Transverse colon (tissue), 4 donors: ENCODE results near the gene RNASE7. TPM values are rescaled to one million over a fixed set of nuclear protein-coding genes. Genes with fewer than 3 reads are reported as not detected.

Source experiments
- DNase-seq: peaks from one replicate; pipeline ENCODE4 v3.0.0-alpha.2; 2019
- H3K27ac ChIP-seq, 4 donors: fragments of 200-600 bp; sonication (generic); 2 replicates each; pipeline ENCODE4 v1.5.1; 2016 to 2018; ENCODE audit warnings: inconsistent platforms in 4 of 4
- H3K27me3 ChIP-seq: fragments of 200-600 bp; sonication (generic); 2 replicates; pipeline ENCODE4 v1.5.1; 2017; ENCODE audit warnings: inconsistent platforms
- H3K36me3 ChIP-seq, 4 donors: fragments of 200-600 bp; sonication (generic); 2 replicates each; pipeline ENCODE4 v1.5.1; 2017 to 2019; ENCODE audit warnings: inconsistent platforms in 4 of 4
- H3K4me1 ChIP-seq, 4 donors: fragments of 200-600 bp; sonication (generic); 2 replicates each; pipeline ENCODE4 v1.5.1; 2017 to 2020; ENCODE audit warnings: inconsistent platforms in 4 of 4
- H3K4me3 ChIP-seq, 4 donors: fragments of 200-600 bp; sonication (generic); 1 replicate in 1 of 4; 2 replicates in 3 of 4; pipeline versions ENCODE4 v1.5.1 to v1.6.1; 2017 to 2019; ENCODE audit warnings: inconsistent platforms in 4 of 4
- H3K9me3 ChIP-seq, 2 donors: fragments of 200-600 bp; sonication (generic); 2 replicates each; pipeline ENCODE4 v1.5.1; 2017 to 2019; ENCODE audit warnings: inconsistent platforms in 2 of 2
- CTCF ChIP-seq, 5 experiments: fragments of 200-600 bp in 3 of 5; fragments of 450-650 bp in 2 of 5; sonication (generic) in 3 of 5; IDR thresholded peaks; 1 replicate in 2 of 5; 2 replicates in 3 of 5; pipeline ENCODE4 v1.5.1; 2016 to 2017; ENCODE audit warnings: antibody characterized with exemption in 5 of 5, inconsistent platforms in 3 of 5, mild to moderate bottlenecking in 2 of 5, moderate library complexity in 1 of 5
- EP300 ChIP-seq: sonication (generic); formaldehyde crosslinking; IDR thresholded peaks from one replicate; pipeline ENCODE4 v1.6.1; 2017; ENCODE audit warnings: antibody characterized with exemption, low read depth
- POLR2A ChIP-seq: fragments of 450-650 bp; IDR thresholded peaks from one replicate; pipeline ENCODE4 v1.6.1; 2016; ENCODE audit warnings: antibody characterized with exemption, mild to moderate bottlenecking, moderate library complexity
- POLR2AphosphoS5 ChIP-seq, 3 donors: sonication (generic); formaldehyde crosslinking; IDR thresholded peaks; one replicate each; pipeline ENCODE4 v1.6.1; 2016; ENCODE audit warnings: antibody characterized with exemption in 3 of 3
- WGBS, 2 donors: methylation state at CpG; one replicate each; pipeline ENCODE4 v1.1.5; 2018; ENCODE audit warnings: low coverage in 1 of 2; 5-methylcytosine and 5-hydroxymethylcytosine counted together
- in situ Hi-C, 4 donors: fragments of 200-750 bp; cut with MboI; loops; one replicate each; pipeline versions ENCODE4 v1.15.0 to v1.15.1; 2017; ENCODE audit warnings: low sequenced_read_pairs in 3 of 4, low pct_ligation_motif_present in 1 of 4, low pct_unique_long_range_greater_than_20kb in 1 of 4
- intact Hi-C: fragments of 100-400 bp; cut with DNase I; formaldehyde crosslinking; loops from one replicate; pipeline ENCODE4 v1.15.1; 2023; ENCODE audit warnings: low total_unique reads
- total RNA-seq, 4 donors: library from RNA; depleted of rRNA; stranded (reverse); fragments of >200 nt; gene quantifications; one replicate each; pipeline ENCODE4 v1.1.0, GENCODE V29; 2016

The RNASE7 gene
- total RNA-seq, 4 donors from 2014 or later, result 0.48 TPM; not detected in 3

DNA sequence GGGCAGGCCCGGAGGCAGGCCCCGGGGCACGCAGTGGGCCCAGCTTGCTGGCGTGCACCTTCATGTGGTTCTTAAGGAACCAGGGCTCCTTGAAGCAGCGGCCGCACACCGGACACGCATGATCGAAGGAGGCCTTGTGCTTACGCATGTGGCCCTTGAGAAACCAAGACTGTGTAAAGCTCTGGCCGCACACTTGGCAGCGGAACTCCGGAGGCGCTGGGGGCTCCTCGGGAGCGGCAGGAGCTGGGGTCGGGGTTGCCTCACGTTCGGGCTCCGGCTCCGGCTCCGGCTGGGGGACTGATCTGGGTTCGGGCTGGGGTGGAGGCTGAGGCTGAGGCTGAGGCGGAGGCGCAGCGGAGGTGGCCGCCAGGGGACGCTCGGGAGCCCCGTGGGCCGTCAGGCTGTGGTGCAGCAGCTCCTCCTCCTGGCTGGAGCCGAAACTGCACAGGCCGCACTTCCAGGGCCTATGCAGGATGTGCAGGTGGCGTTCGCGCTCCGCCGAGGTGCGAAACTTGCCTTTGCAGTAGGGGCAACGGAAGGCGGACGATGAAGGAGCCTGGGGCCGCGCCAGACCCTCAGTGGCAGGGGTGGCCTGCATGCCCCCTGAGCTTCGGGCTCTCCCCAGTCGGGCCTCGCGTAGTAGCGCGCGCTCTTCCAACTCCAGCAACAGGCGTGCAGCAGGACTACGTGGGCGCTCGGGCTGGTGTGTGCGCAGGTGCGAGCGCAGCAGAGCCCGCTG lies 50.3 kb downstream of the RNASE7 start:
- WGBS, 2 donors, result 37% methylated on average over 51 of the region's 59 CpGs; no CpG with 5 or more reads in 1 of the 2 donors

DNA sequence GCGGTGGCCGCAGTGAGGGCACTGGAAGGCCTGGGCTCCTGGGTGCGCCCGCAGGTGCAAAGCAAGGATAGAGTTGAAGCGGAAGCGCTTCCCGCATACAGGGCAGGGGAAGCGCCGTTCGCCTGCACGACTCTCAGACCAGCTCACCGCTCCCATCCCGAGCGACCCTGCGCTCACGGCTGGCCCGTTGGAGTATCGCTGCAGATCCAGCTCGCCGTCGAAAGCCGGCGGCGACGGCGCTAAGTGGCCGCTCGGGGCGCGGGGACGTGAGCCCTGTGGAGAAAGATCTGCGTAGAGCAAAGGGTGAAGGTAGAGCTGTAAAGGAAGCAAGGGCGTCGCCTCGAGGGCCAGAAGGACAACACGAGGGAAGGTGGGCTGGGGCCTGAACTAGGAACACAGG lies 50.9 kb downstream of the RNASE7 start:
- peaks cover 11 to 58% (median 45%) of the 10 kb centered on the region in 4 donors for H3K4me1 ChIP-seq
- peaks cover 0 to 16% (median 4%) of the 10 kb centered on the region in 4 donors for H3K36me3 ChIP-seq
- intact Hi-C loops, result loop anchor here (2.0 kb wide), 1 partner anchor 24 kb away; no protein-coding TSS in a partner anchor
- H3K9me3 ChIP-seq, result no peaks in the 10 kb centered on the region
- peak overlapping the region in 1 of 4 donors; percentile 45 for H3K27ac ChIP-seq
- in situ Hi-C loops, result no loop called here
- no peak for DNase-seq
- WGBS, 2 donors, result 55 to 81% methylated on average over 4 to 36 of the region's 36 CpGs
- H3K4me3 ChIP-seq, result no peak overlapping the region
- TF ChIP-seq POLR2AphosphoS5 (IDR thresholded peaks at IDR 0.05) (no peak), POLR2A (no peak), EP300 (no peak)
- H3K27me3 ChIP-seq, result no peaks in the 10 kb centered on the region

More for the DNA sequence above, 50.3 kb downstream of the RNASE7 start:
- no peaks in the 10 kb centered on the region for H3K27me3 ChIP-seq
- no peaks in the 10 kb centered on the region for H3K9me3 ChIP-seq
- peaks cover 11 to 57% (median 42%) of the 10 kb centered on the region in 4 donors for H3K4me1 ChIP-seq
- H3K36me3 ChIP-seq, result peaks cover 0 to 16% (median 6%) of the 10 kb centered on the region in 4 donors
- DNase-seq, result peak; percentile 92
- in situ Hi-C loops, result no loop called here
- intact Hi-C loops, result loop anchor here (1.0 to 2.0 kb wide), 2 partner anchors 12 to 24 kb away; no protein-coding TSS in a partner anchor
- no peak overlapping the region for H3K4me3 ChIP-seq
- peak overlapping the region in 3 of 4 donors; percentile 15 to 52 (median 45) for H3K27ac ChIP-seq
- TF ChIP-seq POLR2AphosphoS5 (IDR thresholded peaks at IDR 0.05) (peak in 2 of 3 donors; percentile 62 to 67), POLR2A (no peak), EP300 (no peak), CTCF (IDR thresholded peaks at IDR 0.05) (peak; percentile 100)

Other genes starting within 250 kb of the RNASE7 start
- 100 to 1,000 TPM in 3 of 4 donors, 10 to 100 TPM in 1; 96.7 to 296 (median 177) TPM for gene RNASE1, start 239.5 kb upstream of the RNASE7 start, total RNA-seq
- gene RNASE3, start 151.0 kb upstream of the RNASE7 start, total RNA-seq, result not detected
- 1 to 10 TPM in 1 of 4 donors, not detected in 3; 2.7 TPM for gene RNASE2, start 86.9 kb upstream of the RNASE7 start, total RNA-seq
- 100 to 1,000 TPM in 2 of 4 donors, 10 to 100 TPM in 2; 74.8 to 124 (median 108) TPM for gene METTL17, start 52.4 kb upstream of the RNASE7 start, total RNA-seq
- gene SLC39A2, start 43.1 kb upstream of the RNASE7 start, total RNA-seq, result 1 to 10 TPM in 1 of 4 donors, under 1 TPM in 1, not detected in 2; 0.82 to 1.4 TPM
- 100 to 1,000 TPM; 144 to 275 (median 192) TPM for gene NDRG2, start 17.3 kb upstream of the RNASE7 start, total RNA-seq
- not detected for gene TPPP2, start 12.1 kb upstream of the RNASE7 start, total RNA-seq
- not detected for gene RNASE13, start 7.6 kb upstream of the RNASE7 start, total RNA-seq
- not detected for gene RNASE8, start 15.5 kb downstream of the RNASE7 start, total RNA-seq
- 100 to 1,000 TPM in 1 of 4 donors, 10 to 100 TPM in 3; 55.6 to 138 (median 62.2) TPM for gene ARHGEF40, start 27.9 kb downstream of the RNASE7 start, total RNA-seq
- 100 to 1,000 TPM in 2 of 4 donors, 10 to 100 TPM in 2; 68.4 to 135 (median 94.5) TPM for gene ZNF219, start 56.3 kb downstream of the RNASE7 start, total RNA-seq
- gene TMEM253, start 58.7 kb downstream of the RNASE7 start, total RNA-seq, result 10 to 100 TPM; 13.1 to 63.7 (median 41.9) TPM
- gene OR5AU1, start 113.7 kb downstream of the RNASE7 start, total RNA-seq, result not detected
- gene HNRNPC, start 227.1 kb downstream of the RNASE7 start, total RNA-seq, result 100 to 1,000 TPM; 192 to 343 (median 212) TPM
- gene RPGRIP1, start 237.7 kb downstream of the RNASE7 start, total RNA-seq, result under 1 TPM in 2 of 4 donors, not detected in 2; 0.27 to 0.48 TPM